ENCODE results near the gene SLC34A1.

DNA sequence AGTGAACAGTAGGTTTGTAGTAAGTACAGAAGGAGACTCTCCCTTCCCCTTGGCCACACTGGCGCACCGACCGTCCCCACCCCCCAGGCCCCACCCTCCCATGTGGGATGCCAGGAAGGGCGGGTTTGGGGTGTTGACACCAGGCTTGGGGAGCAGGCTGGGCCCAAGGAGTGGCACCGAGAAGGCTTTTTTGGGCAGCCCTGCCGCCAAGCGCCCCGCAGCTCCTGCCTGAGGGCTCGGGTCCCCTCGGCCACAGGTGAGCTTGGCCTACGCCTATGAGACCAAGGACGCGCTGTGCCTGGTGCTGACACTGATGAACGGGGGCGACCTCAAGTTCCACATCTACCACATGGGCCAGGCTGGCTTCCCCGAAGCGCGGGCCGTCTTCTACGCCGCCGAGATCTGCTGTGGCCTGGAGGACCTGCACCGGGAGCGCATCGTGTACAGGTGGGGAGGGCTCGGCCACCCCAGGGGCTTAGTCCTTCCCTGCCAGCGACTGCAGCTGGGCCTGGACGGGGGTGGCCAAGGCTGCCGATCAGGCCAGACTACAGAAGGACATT, 49.5 kb downstream of the SLC34A1 start:
- no peak for TF ChIP-seq POLR2A (IDR thresholded peaks at IDR 0.05)
- TF ChIP-seq, protein P1, sequence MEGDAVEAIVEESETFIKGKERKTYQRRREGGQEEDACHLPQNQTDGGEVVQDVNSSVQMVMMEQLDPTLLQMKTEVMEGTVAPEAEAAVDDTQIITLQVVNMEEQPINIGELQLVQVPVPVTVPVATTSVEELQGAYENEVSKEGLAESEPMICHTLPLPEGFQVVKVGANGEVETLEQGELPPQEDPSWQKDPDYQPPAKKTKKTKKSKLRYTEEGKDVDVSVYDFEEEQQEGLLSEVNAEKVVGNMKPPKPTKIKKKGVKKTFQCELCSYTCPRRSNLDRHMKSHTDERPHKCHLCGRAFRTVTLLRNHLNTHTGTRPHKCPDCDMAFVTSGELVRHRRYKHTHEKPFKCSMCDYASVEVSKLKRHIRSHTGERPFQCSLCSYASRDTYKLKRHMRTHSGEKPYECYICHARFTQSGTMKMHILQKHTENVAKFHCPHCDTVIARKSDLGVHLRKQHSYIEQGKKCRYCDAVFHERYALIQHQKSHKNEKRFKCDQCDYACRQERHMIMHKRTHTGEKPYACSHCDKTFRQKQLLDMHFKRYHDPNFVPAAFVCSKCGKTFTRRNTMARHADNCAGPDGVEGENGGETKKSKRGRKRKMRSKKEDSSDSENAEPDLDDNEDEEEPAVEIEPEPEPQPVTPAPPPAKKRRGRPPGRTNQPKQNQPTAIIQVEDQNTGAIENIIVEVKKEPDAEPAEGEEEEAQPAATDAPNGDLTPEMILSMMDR (IDR thresholded peaks at IDR 0.05), result no peak
- no peak for TF ChIP-seq POLR2AphosphoS5 (IDR thresholded peaks at IDR 0.05)
- TF ChIP-seq EP300 (IDR thresholded peaks at IDR 0.05), result no peak

Measured in gastroesophageal sphincter (tissue), 3 donors.